IMR-90 (cell line): ENCODE results near the gene ZMAT5. TPM values are rescaled to one million over a fixed set of nuclear protein-coding genes. Genes with fewer than 3 reads are reported as not detected.

Source experiments
- ATAC-seq: fragments of 200-7000 bp; cut with Tn5 transposase; 2 replicates; pipeline ENCODE4 v1.9.1; 2020; ENCODE audit warnings: low read depth, mild to moderate bottlenecking, moderate library complexity
- BruUV-seq: library from RNA; stranded (reverse); fragments of 400-500 nt; replicated peaks from 2 replicates; lab custom pipeline; 2021; lab: Mats Ljungman, UMichigan
- CTCF ChIA-PET: fragments of 300-600 bp; formaldehyde crosslinking; extraction: SDS; loops from one replicate; lab custom pipeline; 2021; ENCODE audit warnings: antibody characterized with exemption; lab: Yijun Ruan, JAX
- POLR2A ChIA-PET: fragments of 300-600 bp; sonication (Branson Sonifier 250); formaldehyde crosslinking; loops from one replicate; lab custom pipeline; 2022; ENCODE audit warnings: antibody characterized with exemption; ENCODE audit not compliant: unreplicated experiment; lab: Charles Lee
- DNase-seq: peaks from one replicate; pipeline ENCODE4 v3.0.0; 2013
- H2AFZ ChIP-seq: replicated peaks from 2 replicates; pipeline ENCODE3; 2013; ENCODE audit warnings: low read length, mild to moderate bottlenecking; ENCODE audit not compliant: poor library complexity
- H2AK5ac ChIP-seq: 2 replicates; pipeline ENCODE4 v1.6.1; 2013; ENCODE audit warnings: low read depth, low read length, inconsistent platforms
- H2AK9ac ChIP-seq: replicated peaks from 2 replicates; pipeline ENCODE3; 2013; ENCODE audit warnings: mild to moderate bottlenecking, low read depth, low read length, moderate library complexity; ENCODE audit not compliant: poor library complexity
- H2BK120ac ChIP-seq: 2 replicates; pipeline ENCODE4 v1.6.1; 2013; ENCODE audit warnings: low read depth, low read length, inconsistent platforms
- H2BK15ac ChIP-seq: 3 replicates; pipeline ENCODE4 v1.6.1; 2013; ENCODE audit warnings: low read depth, low read length, inconsistent platforms
- H2BK20ac ChIP-seq: 2 replicates; pipeline ENCODE4 v1.6.1; 2013; ENCODE audit warnings: low read depth, mild to moderate bottlenecking, inconsistent platforms, low read length, moderate library complexity
- H2BK5ac ChIP-seq: 2 replicates; pipeline ENCODE4 v1.6.1; 2013; ENCODE audit warnings: mild to moderate bottlenecking, low read depth, low read length, inconsistent platforms; ENCODE audit not compliant: poor library complexity, severe bottlenecking
- H3K14ac ChIP-seq: replicated peaks from 2 replicates; pipeline ENCODE4 v1.6.1; 2013; ENCODE audit warnings: low read depth, low read length, inconsistent platforms
- H3K18ac ChIP-seq: 2 replicates; pipeline ENCODE4 v1.6.1; 2013; ENCODE audit warnings: low read depth, low read length, control low read depth
- H3K23ac ChIP-seq: 2 replicates; pipeline ENCODE4 v1.6.1; 2013; ENCODE audit warnings: low read depth, low read length, inconsistent platforms
- H3K27ac ChIP-seq: 2 replicates; pipeline ENCODE4 v1.5.1; 2013; ENCODE audit warnings: mild to moderate bottlenecking, control low read depth, low read length; ENCODE audit not compliant: insufficient read depth
- H3K27me3 ChIP-seq: 2 replicates; pipeline ENCODE4 v1.6.1; 2013; ENCODE audit warnings: low read length; ENCODE audit not compliant: control insufficient read depth, insufficient read depth
- H3K36me3 ChIP-seq: 2 replicates; pipeline ENCODE4 v1.6.1; 2013; ENCODE audit warnings: low read length, mixed read lengths; ENCODE audit not compliant: control insufficient read depth, insufficient read depth
- H3K4ac ChIP-seq: 2 replicates; pipeline ENCODE4 v1.6.1; 2013; ENCODE audit warnings: low read depth, low read length, inconsistent platforms
- H3K4me1 ChIP-seq: 2 replicates; pipeline ENCODE4 v1.6.1; 2013; ENCODE audit warnings: low read length, mixed read lengths; ENCODE audit not compliant: control insufficient read depth, insufficient read depth
- H3K4me2 ChIP-seq: 2 replicates; pipeline ENCODE4 v1.6.1; 2013; ENCODE audit warnings: low read depth, mild to moderate bottlenecking, control low read depth, low read length, moderate library complexity
- H3K4me3 ChIP-seq: 2 replicates; pipeline ENCODE4 v1.5.1; 2013; ENCODE audit warnings: low read depth, mild to moderate bottlenecking, control low read depth, low read length, moderate library complexity; ENCODE audit not compliant: insufficient read depth
- H3K56ac ChIP-seq: 2 replicates; pipeline ENCODE4 v1.6.1; 2013; ENCODE audit warnings: low read length, inconsistent platforms; ENCODE audit not compliant: insufficient read depth; ENCODE audit errors: extremely low read depth
- H3K79me1 ChIP-seq, 2 experiments: 2 replicates each; pipeline ENCODE4 v1.6.1; 2013; ENCODE audit warnings: low read length in 2 of 2, inconsistent platforms in 1 of 2, low read depth in 1 of 2
- H3K9ac ChIP-seq: 2 replicates; pipeline ENCODE4 v1.6.1; 2013; ENCODE audit warnings: low read depth, low read length, control low read depth
- H3K9me1 ChIP-seq: 2 replicates; pipeline ENCODE4 v1.6.1; 2013; ENCODE audit warnings: low read length, inconsistent platforms; ENCODE audit not compliant: insufficient read depth
- H3K9me3 ChIP-seq: 2 replicates; pipeline ENCODE4 v1.6.1; 2013; ENCODE audit warnings: low read length; ENCODE audit not compliant: control insufficient read depth, insufficient read depth
- H4K20me1 ChIP-seq: 2 replicates; pipeline ENCODE4 v1.6.1; 2013; ENCODE audit warnings: low read length, inconsistent platforms; ENCODE audit not compliant: insufficient read depth
- H4K5ac ChIP-seq: 2 replicates; pipeline ENCODE4 v1.6.1; 2013; ENCODE audit warnings: mild to moderate bottlenecking, low read depth, low read length, control low read depth
- H4K8ac ChIP-seq, 2 experiments: 2 replicates each; pipeline ENCODE4 v1.6.1; 2013; ENCODE audit warnings: low read depth in 2 of 2, low read length in 2 of 2, control low read depth in 1 of 2, inconsistent platforms in 1 of 2
- H4K91ac ChIP-seq: 2 replicates; pipeline ENCODE4 v1.6.1; 2013; ENCODE audit warnings: low read depth, low read length, inconsistent platforms; ENCODE audit not compliant: insufficient read depth
- BHLHE40 ChIP-seq: fragments of 150-350 bp; IDR thresholded peaks from 2 replicates; pipeline ENCODE4 v1.6.1; 2016; ENCODE audit warnings: mild to moderate bottlenecking, low read depth, low read length
- CEBPB ChIP-seq: IDR thresholded peaks from 2 replicates; pipeline ENCODE4 v1.6.1; 2012; ENCODE audit warnings: low read depth, low read length, improper control_type of control experiment
- FOS ChIP-seq: fragments of 150-350 bp; IDR thresholded peaks from 2 replicates; pipeline ENCODE4 v1.6.1; 2016; ENCODE audit warnings: low read depth, low read length
- MAFK ChIP-seq: IDR thresholded peaks from 2 replicates; pipeline ENCODE4 v1.6.1; 2012; ENCODE audit warnings: low read depth, low read length, improper control_type of control experiment
- MXI1 ChIP-seq: IDR thresholded peaks from 2 replicates; pipeline ENCODE4 v1.6.1; 2012; ENCODE audit warnings: low read depth, mild to moderate bottlenecking, low read length, moderate library complexity, borderline replicate concordance
- NFE2L2 ChIP-seq: fragments of 150-350 bp; IDR thresholded peaks from 2 replicates; pipeline ENCODE4 v1.6.1; 2016; ENCODE audit warnings: low read depth, mild to moderate bottlenecking, low read length
- RAD21 ChIP-seq: IDR thresholded peaks from 2 replicates; pipeline ENCODE4 v1.6.1; 2012; ENCODE audit warnings: low read length, improper control_type of control experiment
- RCOR1 ChIP-seq: IDR thresholded peaks from 2 replicates; pipeline ENCODE4 v1.6.1; 2012; ENCODE audit warnings: mild to moderate bottlenecking, low read length, improper control_type of control experiment; ENCODE audit not compliant: insufficient replicate concordance
- RFX5 ChIP-seq: IDR thresholded peaks from 2 replicates; pipeline ENCODE4 v1.8.0; 2012; ENCODE audit warnings: low read depth, mild to moderate bottlenecking, low read length, moderate library complexity
- WGBS, 2 experiments: methylation state at CpG; one replicate each; pipeline versions ENCODE4 v1.1.5 to v1.1.7; 2013; ENCODE audit warnings: missing lambda C conversion rate in 2 of 2; ENCODE audit not compliant: insufficient read length in 1 of 2; ENCODE audit errors: extremely low coverage in 2 of 2; 5-methylcytosine and 5-hydroxymethylcytosine counted together
- dilution Hi-C: fragments of 300-500 bp; cut with HindIII; formaldehyde crosslinking; loops from one replicate; pipeline ENCODE4 v1.14.3; 2018; ENCODE audit warnings: low sequenced_read_pairs; ENCODE audit not compliant: unreplicated experiment
- in situ Hi-C: fragments of 300-500 bp; cut with MboI; formaldehyde crosslinking; loops from 3 replicates; pipeline ENCODE4 v1.14.3; 2019; ENCODE audit warnings: low sequenced_read_pairs, inconsistent platforms, mixed read lengths
- intact Hi-C: fragments of 100-400 bp; cut with micrococcal nuclease; formaldehyde crosslinking; loops from 2 replicates; pipeline ENCODE4 v1.10.0; 2022
- polyA plus RNA-seq, 3 experiments: library from polyadenylated mRNA; depleted of rRNA; stranded (reverse); fragments of >200 nt; gene quantifications; 2 replicates each; pipeline ENCODE4 v1.2.3, GENCODE V29; 2012; ENCODE audit warnings: low replicate concordance in 1 of 3
- total RNA-seq: library from RNA; depleted of rRNA; stranded (reverse); fragments of >200 nt; gene quantifications from 2 replicates; pipeline ENCODE4 v1.2.3, GENCODE V29; 2012
- TF ChIP-seq, protein P1 (sequence below): conservative IDR thresholded peaks from 2 replicates; pipeline ENCODE4 v1.5.1; 2012; ENCODE audit warnings: mild to moderate bottlenecking, low read depth, low read length, improper control_type of control experiment
- TF ChIP-seq, protein P2 (sequence below): fragments of 150-350 bp; IDR thresholded peaks from 2 replicates; pipeline ENCODE4 v1.6.1; 2016; ENCODE audit warnings: low read depth, mild to moderate bottlenecking, low read length, moderate library complexity, borderline replicate concordance

ZMAT5 gene
- total and polyA plus RNA-seq, 2 of the 4 experiments (the other 2 are of a cell fraction) = 21.7 to 31.8 TPM

DNA sequence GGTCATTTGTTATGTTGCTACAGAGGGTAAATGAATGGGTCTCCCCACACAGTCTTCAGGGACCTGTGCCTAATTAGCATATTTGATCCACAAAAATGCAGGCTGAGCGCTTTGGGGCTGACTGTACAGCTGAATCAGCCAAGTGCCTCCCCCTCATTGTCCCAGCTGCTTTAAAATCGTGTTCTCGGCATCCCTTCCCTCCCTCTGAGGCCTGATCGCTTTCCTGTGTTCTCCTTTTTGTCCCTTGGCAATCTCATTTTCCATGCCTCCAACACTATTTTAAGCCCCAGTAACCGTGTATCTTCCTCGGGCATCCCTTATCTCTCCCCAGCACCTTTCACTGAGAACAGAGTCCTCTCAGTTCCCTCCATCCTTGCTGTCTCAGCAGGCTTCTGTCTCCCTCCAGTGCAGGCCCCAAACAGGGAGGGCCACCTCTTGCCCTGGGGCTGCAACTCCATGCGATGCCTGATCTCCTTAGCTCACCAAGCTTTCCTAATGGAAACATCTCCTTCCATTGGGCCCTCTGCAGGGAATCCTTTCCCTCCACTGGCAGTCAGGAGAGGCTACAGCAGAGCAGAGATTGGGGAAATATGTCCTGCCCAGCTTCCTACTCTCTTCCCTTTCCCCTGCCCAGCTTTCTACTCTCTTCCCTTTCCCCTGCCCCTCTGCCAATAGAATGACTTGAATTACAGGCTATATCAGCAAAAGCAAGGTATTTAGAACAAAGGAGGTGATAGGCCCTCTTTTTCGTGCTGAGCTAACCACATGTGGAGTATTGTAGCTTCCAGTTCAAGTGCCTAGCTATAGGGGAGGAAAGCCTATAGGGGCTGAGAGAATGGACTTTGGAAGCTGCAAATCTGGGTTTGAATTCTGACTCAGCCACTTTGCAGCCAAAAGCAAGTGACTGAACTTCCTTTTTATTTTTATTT lies 14.2 kb upstream of the ZMAT5 start:
- CTCF ChIA-PET = interaction anchor here (0.7 to 1.7 kb wide), 3 partner anchors 8 to 607 kb away, joined by 3 to 4 read pairs (median 4); partner anchors contain the start of gene RNF215
- H3K9me3 ChIP-seq = no peaks in the 10 kb centered on the region
- no TSS peak for BruUV-seq
- peak overlapping the region; percentile 99 for H2BK120ac ChIP-seq
- no peaks in the 10 kb centered on the region for H3K27me3 ChIP-seq
- peak overlapping the region; percentile 98 for H3K14ac ChIP-seq
- H2AFZ ChIP-seq = peak overlapping the region; percentile 85
- H2BK15ac ChIP-seq = peak overlapping the region; percentile 95
- peak overlapping the region; percentile 90 for H3K27ac ChIP-seq
- 0% methylated on average over 5 of the region's 8 CpGs; no CpG with 5 or more reads in 1 of the 2 experiments for WGBS, 2 experiments
- H2AK5ac ChIP-seq = peak overlapping the region; percentile 95
- peaks cover 0 to 12% of the 10 kb centered on the region in 2 experiments; a peak in 2 of 4 replicates for H3K79me1 ChIP-seq
- DNase-seq = peak; percentile 85
- peak overlapping the region; percentile 85 to 99 for H4K8ac ChIP-seq
- H3K23ac ChIP-seq = peak overlapping the region; percentile 96
- peak overlapping the region; percentile 90 for H3K18ac ChIP-seq
- H4K91ac ChIP-seq = peak overlapping the region; percentile 99
- H3K9ac ChIP-seq = peak overlapping the region; percentile 48
- peak overlapping the region; percentile 82 for H4K5ac ChIP-seq
- POLR2A ChIA-PET = no interaction called here
- in situ Hi-C loops = no loop called here
- peaks cover 31% of the 10 kb centered on the region for H3K4me1 ChIP-seq
- H3K9me1 ChIP-seq = peaks cover 18% of the 10 kb centered on the region
- H3K4me3 ChIP-seq = no peak overlapping the region
- dilution Hi-C loops = no loop called here
- H3K56ac ChIP-seq = peak overlapping the region; percentile 95
- no peaks in the 10 kb centered on the region for H4K20me1 ChIP-seq
- intact Hi-C loops = no loop called here
- TF ChIP-seq NFE2L2 (no peak), RFX5 (no peak), RAD21 (no peak), BHLHE40 (0 out of 2 replicates have a peak, but pooled peaks have one; percentile 14), MXI1 (no peak), RCOR1 (no peak), MAFK (peak; percentile 54; the same call in 1 of the 2 replicates), CEBPB (no peak), FOS (peak; percentile 55; the same call in 1 of the 2 replicates)
- TF ChIP-seq, protein P1, sequence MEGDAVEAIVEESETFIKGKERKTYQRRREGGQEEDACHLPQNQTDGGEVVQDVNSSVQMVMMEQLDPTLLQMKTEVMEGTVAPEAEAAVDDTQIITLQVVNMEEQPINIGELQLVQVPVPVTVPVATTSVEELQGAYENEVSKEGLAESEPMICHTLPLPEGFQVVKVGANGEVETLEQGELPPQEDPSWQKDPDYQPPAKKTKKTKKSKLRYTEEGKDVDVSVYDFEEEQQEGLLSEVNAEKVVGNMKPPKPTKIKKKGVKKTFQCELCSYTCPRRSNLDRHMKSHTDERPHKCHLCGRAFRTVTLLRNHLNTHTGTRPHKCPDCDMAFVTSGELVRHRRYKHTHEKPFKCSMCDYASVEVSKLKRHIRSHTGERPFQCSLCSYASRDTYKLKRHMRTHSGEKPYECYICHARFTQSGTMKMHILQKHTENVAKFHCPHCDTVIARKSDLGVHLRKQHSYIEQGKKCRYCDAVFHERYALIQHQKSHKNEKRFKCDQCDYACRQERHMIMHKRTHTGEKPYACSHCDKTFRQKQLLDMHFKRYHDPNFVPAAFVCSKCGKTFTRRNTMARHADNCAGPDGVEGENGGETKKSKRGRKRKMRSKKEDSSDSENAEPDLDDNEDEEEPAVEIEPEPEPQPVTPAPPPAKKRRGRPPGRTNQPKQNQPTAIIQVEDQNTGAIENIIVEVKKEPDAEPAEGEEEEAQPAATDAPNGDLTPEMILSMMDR = no peak
- TF ChIP-seq, protein P2, sequence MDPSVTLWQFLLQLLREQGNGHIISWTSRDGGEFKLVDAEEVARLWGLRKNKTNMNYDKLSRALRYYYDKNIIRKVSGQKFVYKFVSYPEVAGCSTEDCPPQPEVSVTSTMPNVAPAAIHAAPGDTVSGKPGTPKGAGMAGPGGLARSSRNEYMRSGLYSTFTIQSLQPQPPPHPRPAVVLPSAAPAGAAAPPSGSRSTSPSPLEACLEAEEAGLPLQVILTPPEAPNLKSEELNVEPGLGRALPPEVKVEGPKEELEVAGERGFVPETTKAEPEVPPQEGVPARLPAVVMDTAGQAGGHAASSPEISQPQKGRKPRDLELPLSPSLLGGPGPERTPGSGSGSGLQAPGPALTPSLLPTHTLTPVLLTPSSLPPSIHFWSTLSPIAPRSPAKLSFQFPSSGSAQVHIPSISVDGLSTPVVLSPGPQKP = no peak
- peak overlapping the region; percentile 45; the same call in 1 of the 2 replicates for H3K4me2 ChIP-seq
- peak overlapping the region; percentile 98 for H2BK20ac ChIP-seq
- peak overlapping the region; percentile 98 for H3K4ac ChIP-seq
- peak overlapping the region; percentile 99 for H2AK9ac ChIP-seq
- ATAC-seq = peak; percentile 81
- H2BK5ac ChIP-seq = peak overlapping the region; percentile 96
- no peaks in the 10 kb centered on the region for H3K36me3 ChIP-seq
